Right lobe of liver (tissue), 6 donors: ENCODE measurements around the gene KCNE2. TPM values are rescaled to one million over a fixed set of nuclear protein-coding genes. Genes with fewer than 3 reads are reported as not detected.
A peak's percentile ranks its signal among the peaks of the same experiment; 100 is the strongest.
"Not testable (repeated sequence)": the region's sequence is repeated elsewhere in the genome, so short reads cannot be mapped to it uniquely, and the experiment has no call there.

Experiments used
- ATAC-seq, 4 donors: fragments of 200-7000 bp; cut with Tn5 transposase; one replicate each; pipeline ENCODE4 v1.9.1; 2020; ENCODE audit warnings: mild to moderate bottlenecking in 4 of 4, moderate library complexity in 4 of 4
- DNase-seq, 3 donors: peaks; one replicate each; pipeline ENCODE4 v3.0.0-alpha.2; 2020
- H3K27ac ChIP-seq, 3 donors: fragments of 200-600 bp; one replicate each; pipeline ENCODE4 v1.8.0; 2022
- H3K27me3 ChIP-seq, 2 donors: fragments of 200-600 bp; one replicate each; pipeline ENCODE4 v1.8.0; 2022
- H3K36me3 ChIP-seq, 4 donors: fragments of 200-600 bp; sonication (generic) in 1 of 4; one replicate each; pipeline versions ENCODE4 v1.5.1 to v1.8.0; 2017 to 2022; ENCODE audit warnings: control low read depth in 1 of 4
- H3K4me1 ChIP-seq, 4 donors: fragments of 200-600 bp; sonication (generic) in 1 of 4; one replicate each; pipeline versions ENCODE4 v1.5.1 to v1.8.0; 2017 to 2022; ENCODE audit warnings: control low read depth in 1 of 4
- H3K4me3 ChIP-seq, 3 donors: fragments of 200-600 bp; one replicate each; pipeline ENCODE4 v1.8.0; 2022
- H3K9me3 ChIP-seq, 4 donors: fragments of 200-600 bp; sonication (generic) in 1 of 4; one replicate each; pipeline versions ENCODE4 v1.5.1 to v1.8.0; 2017 to 2022; ENCODE audit warnings: control low read depth in 1 of 4
- CTCF ChIP-seq, 4 donors: fragments of 200-600 bp in 3 of 4; fragments of 450-650 bp in 1 of 4; IDR thresholded peaks; one replicate each; pipeline versions ENCODE4 v1.5.1 to v1.8.0; 2016 to 2022; ENCODE audit warnings: antibody characterized with exemption in 4 of 4, mild to moderate bottlenecking in 2 of 4
- POLR2A ChIP-seq: fragments of 450-650 bp; IDR thresholded peaks from one replicate; pipeline ENCODE4 v1.6.1; 2017; ENCODE audit warnings: antibody characterized with exemption, mild to moderate bottlenecking
- WGBS: methylation state at CpG from one replicate; pipeline ENCODE4 v1.1.6; 2018; ENCODE audit warnings: low coverage, low lambda C conversion rate; ENCODE audit not compliant: insufficient coverage; ENCODE audit errors: missing lambda C conversion rate; 5-methylcytosine and 5-hydroxymethylcytosine counted together
- intact Hi-C, 2 donors: fragments of 100-400 bp; cut with DNase I; formaldehyde crosslinking; loops; one replicate each; pipeline versions ENCODE4 v1.11.2 to v1.14.1; 2022
- total RNA-seq, 6 experiments: library from RNA; depleted of rRNA in 2 of 6; stranded (reverse); fragments of >200 nt in 2 of 6; fragmentation: NEBNext Ultra II Directional in 3 of 6; extraction: Animal tissue kit (Norgen Biotek cat#: 25700) in 3 of 6; gene quantifications; one replicate each; pipeline versions ENCODE4 v1.1.0 to v1.2.4, GENCODE V29; 2016 to 2023
- donor health status: DM: no; HTN: yes; CAD: no.
- donor health status: DM: no; HTN: no; CAD: no.
- donor health status: DM: no; HTN: no; CAD: no.
- donor health status: DM: no; HTN: yes; CAD: no.
- donor health status: DM: no; HTN: yes; CAD: no.

Gene KCNE2
- total RNA-seq, 6 experiments from 2014 or later: not detected

GRCh38 chr21:34367320-34367935 lies 3.6 kb downstream of the KCNE2 start:
- no peaks in the 10 kb centered on the region for H3K36me3 ChIP-seq
- peak; percentile 47 to 79 (median 72) for TF ChIP-seq CTCF (IDR thresholded peaks at IDR 0.05)
- no peak for TF ChIP-seq POLR2A
- ATAC-seq (peak; percentile 84 to 92 (median 87)), DNase-seq (peak in 1 of 3 donors; percentile 43)
- H3K27ac ChIP-seq: no peak overlapping the region
- intact Hi-C loops: no loop called here
- H3K27me3 ChIP-seq: no peaks in the 10 kb centered on the region
- WGBS: 43% methylated on average over 3 of the region's 3 CpGs
- H3K4me3 ChIP-seq: no peak overlapping the region
- no peaks in the 10 kb centered on the region for H3K9me3 ChIP-seq
- H3K4me1 ChIP-seq: no peaks in the 10 kb centered on the region

- Histone ChIP-seq H3K27ac (no peak overlapping the region), H3K9me3 (no peaks in the 10 kb centered on the region), H3K4me3 (no peak overlapping the region), H3K27me3 (no peaks in the 10 kb centered on the region), H3K4me1 (no peaks in the 10 kb centered on the region), H3K36me3 (no peaks in the 10 kb centered on the region)
- DNase-seq: no peak
- TF ChIP-seq POLR2A: no peak
- TF ChIP-seq CTCF (IDR thresholded peaks at IDR 0.05): no peak
- no peak for ATAC-seq
- 15% methylated on average over 1 of the region's 1 CpG for WGBS
- intact Hi-C loops: no loop called here
Measured at GRCh38 chr21:34369741-34370140, 5.9 kb downstream of the KCNE2 start.

GRCh38 chr21:34372321-34372720 lies 8.5 kb downstream of the KCNE2 start:
- 51% methylated on average over 5 of the region's 5 CpGs for WGBS
- no peak overlapping the region for H3K27ac ChIP-seq
- no peaks in the 10 kb centered on the region for H3K9me3 ChIP-seq
- H3K27me3 ChIP-seq: no peaks in the 10 kb centered on the region
- H3K4me1 ChIP-seq: no peaks in the 10 kb centered on the region
- intact Hi-C loops: no loop called here
- no peak overlapping the region for H3K4me3 ChIP-seq
- DNase-seq (peak in 1 of 3 donors; percentile 31), ATAC-seq (peak in 1 of 4 donors; percentile 9)
- TF ChIP-seq CTCF (IDR thresholded peaks at IDR 0.05): no peak
- TF ChIP-seq POLR2A: no peak
- no peaks in the 10 kb centered on the region for H3K36me3 ChIP-seq

- H3K27me3 ChIP-seq, intact Hi-C loops, H3K9me3 ChIP-seq, H3K4me1 ChIP-seq, ATAC-seq, H3K4me3 ChIP-seq, H3K27ac ChIP-seq, DNase-seq, H3K36me3 ChIP-seq: not testable (repeated sequence)
- no CpG with 5 or more reads among the region's 8 CpGs for WGBS
Measured at GRCh38 chr21:34374462-34374861, 10.7 kb downstream of the KCNE2 start.

GRCh38 chr21:34374940-34375618 lies 11.3 kb downstream of the KCNE2 start, which contains the start of gene SMIM11:
TSS of gene SMIM11 (plus strand) at chr21:34375507. CDS start at chr21:34379505, 3,998 bp downstream.
- no CpG with 5 or more reads among the region's 49 CpGs for WGBS
- H3K4me1 ChIP-seq, H3K9me3 ChIP-seq, H3K4me3 ChIP-seq, DNase-seq, intact Hi-C loops, H3K27me3 ChIP-seq, H3K36me3 ChIP-seq, H3K27ac ChIP-seq: not testable (repeated sequence)
- peak; percentile 96 to 98 (median 97) for ATAC-seq

- H3K4me1 ChIP-seq, H3K9me3 ChIP-seq, DNase-seq, H3K36me3 ChIP-seq, H3K27me3 ChIP-seq, H3K4me3 ChIP-seq, H3K27ac ChIP-seq, intact Hi-C loops: not testable (repeated sequence)
- peak; percentile 59 to 66 (median 62) for ATAC-seq
- no CpG with 5 or more reads among the region's 33 CpGs for WGBS
Measured at GRCh38 chr21:34375619-34375972, 11.8 kb downstream of the KCNE2 start.

GRCh38 chr21:34383138-34383537 lies 19.3 kb downstream of the KCNE2 start:
- H3K4me1 ChIP-seq, H3K27ac ChIP-seq, H3K4me3 ChIP-seq, H3K36me3 ChIP-seq, ATAC-seq, H3K27me3 ChIP-seq, H3K9me3 ChIP-seq, DNase-seq, intact Hi-C loops: not testable (repeated sequence)
- WGBS: no CpG with 5 or more reads among the region's 2 CpGs

GRCh38 chr21:34383724-34384415 lies 20.1 kb downstream of the KCNE2 start:
- no CpG with 5 or more reads among the region's 14 CpGs for WGBS
- DNase-seq, ATAC-seq: not testable (repeated sequence)

More at GRCh38 chr21:34383724-34384415, 20.1 kb downstream of the KCNE2 start:
- H3K36me3 ChIP-seq, H3K27me3 ChIP-seq, intact Hi-C loops, H3K4me1 ChIP-seq, H3K9me3 ChIP-seq, H3K27ac ChIP-seq, H3K4me3 ChIP-seq: not testable (repeated sequence)
